CD4-positive, CD25-positive, alpha-beta regulatory T cell (primary cell): ENCODE measurements around the gene ASB10. TPM values are rescaled to one million over a fixed set of nuclear protein-coding genes. Genes with fewer than 3 reads are reported as not detected.

Experiments used
- ATAC-seq, 2 donors: fragments of 150-1000 bp; cut with Tn5 transposase; one replicate each; pipeline ENCODE4 v1.10.0; 2021; ENCODE audit warnings: low read depth in 2 of 2, moderate number of reproducible peaks in 2 of 2, moderate library complexity in 1 of 2
- DNase-seq, 3 donors: peaks; one replicate each; pipeline versions ENCODE4 v3.0.0 to v3.0.0-alpha.2; 2012 to 2022; ENCODE audit warnings: mixed read lengths in 1 of 3
- H3K27ac ChIP-seq: one replicate; pipeline ENCODE4 v1.7.0; 2013; ENCODE audit warnings: mild to moderate bottlenecking, low read length; ENCODE audit not compliant: insufficient read depth, poor library complexity, severe bottlenecking
- H3K27me3 ChIP-seq: one replicate; pipeline ENCODE4 v1.7.0; 2013; ENCODE audit warnings: low read length; ENCODE audit not compliant: control insufficient read depth, insufficient read depth
- H3K36me3 ChIP-seq: one replicate; pipeline ENCODE4 v1.7.0; 2013; ENCODE audit warnings: mild to moderate bottlenecking, low read length, moderate library complexity; ENCODE audit not compliant: control insufficient read depth, insufficient read depth
- H3K4me1 ChIP-seq: 2 replicates; pipeline ENCODE4 v1.7.0; 2013; ENCODE audit warnings: mild to moderate bottlenecking, low read length; ENCODE audit not compliant: insufficient read depth, control insufficient read depth, poor library complexity, severe bottlenecking
- H3K4me3 ChIP-seq: one replicate; pipeline ENCODE4 v1.7.0; 2013; ENCODE audit warnings: low read depth, mild to moderate bottlenecking, low read length, moderate library complexity
- H3K9me3 ChIP-seq, 2 experiments: 1 replicate in 1 of 2; 2 replicates in 1 of 2; pipeline ENCODE4 v1.7.0; 2013; ENCODE audit warnings: low read length in 2 of 2, mild to moderate bottlenecking in 1 of 2, moderate library complexity in 1 of 2; ENCODE audit not compliant: control insufficient read depth in 2 of 2
- H3K27ac Mint-ChIP-seq, 3 donors: one replicate each; pipeline ENCODE4 v1.8.0; 2020 to 2022; ENCODE audit warnings: mild to moderate bottlenecking in 3 of 3, mixed read lengths in 3 of 3, moderate library complexity in 2 of 3
- H3K27me3 Mint-ChIP-seq: one replicate; pipeline ENCODE4 v1.8.0; 2022; ENCODE audit warnings: mild to moderate bottlenecking, mixed read lengths
- H3K36me3 Mint-ChIP-seq: one replicate; pipeline ENCODE4 v1.8.0; 2020; ENCODE audit warnings: mixed read lengths
- H3K4me1 Mint-ChIP-seq, 4 donors: one replicate each; pipeline ENCODE4 v1.8.0; 2020 to 2022; ENCODE audit warnings: mixed read lengths in 4 of 4, mild to moderate bottlenecking in 1 of 4
- H3K4me3 Mint-ChIP-seq, 4 donors: one replicate each; pipeline ENCODE4 v1.8.0; 2020 to 2022; ENCODE audit warnings: mild to moderate bottlenecking in 4 of 4, mixed read lengths in 4 of 4, moderate library complexity in 3 of 4
- H3K9me3 Mint-ChIP-seq, 7 donors: one replicate each; pipeline ENCODE4 v1.8.0; 2020 to 2022; ENCODE audit warnings: mixed read lengths in 7 of 7, mild to moderate bottlenecking in 3 of 7, moderate library complexity in 2 of 7
- polyA plus RNA-seq, 4 donors: library from polyadenylated mRNA; unstranded; fragments of 300-500 nt; fragmentation: Illumina TruSeq; gene quantifications; one replicate each; pipeline ENCODE4 v1.2.3, GENCODE V29; 2021
- total RNA-seq: library from RNA; stranded (reverse); gene quantifications from one replicate; pipeline ENCODE4 v1.2.3, GENCODE V29; 2022

Gene ASB10
- total and polyA plus RNA-seq, 5 donors from 2014 or later = not detected

- DNase-seq (no peak), ATAC-seq (no peak)
- no peak overlapping the region for H3K4me3 ChIP-seq
- Mint-ChIP-seq H3K27ac (no peak overlapping the region), H3K4me3 (no peak overlapping the region), H3K36me3 (no peaks in the 10 kb centered on the region), H3K4me1 (no peaks in the 10 kb centered on the region), H3K27me3 (peaks cover 19% of the 10 kb centered on the region), H3K9me3 (no peaks in the 10 kb centered on the region)
- no peaks in the 10 kb centered on the region for H3K36me3 ChIP-seq
- no peaks in the 10 kb centered on the region for H3K27me3 ChIP-seq
- H3K9me3 ChIP-seq = no peaks in the 10 kb centered on the region
- no peaks in the 10 kb centered on the region for H3K4me1 ChIP-seq
- H3K27ac ChIP-seq = no peak overlapping the region
Observed at GRCh38 chr7:151179946-151180345, 7.1 kb downstream of the ASB10 start.

- Histone ChIP-seq H3K27me3 (no peaks in the 10 kb centered on the region), H3K36me3 (no peaks in the 10 kb centered on the region), H3K4me1 (no peaks in the 10 kb centered on the region), H3K4me3 (no peak overlapping the region), H3K9me3 (no peaks in the 10 kb centered on the region), H3K27ac (no peak overlapping the region)
- Mint-ChIP-seq H3K4me1 (no peaks in the 10 kb centered on the region), H3K36me3 (no peaks in the 10 kb centered on the region), H3K27me3 (peaks cover 19% of the 10 kb centered on the region), H3K27ac (peak overlapping the region in 1 of 3 donors; percentile 76), H3K9me3 (no peaks in the 10 kb centered on the region), H3K4me3 (no peak overlapping the region)
- DNase-seq = no peak
- ATAC-seq = no peak
Observed at GRCh38 chr7:151179287-151179860, 7.7 kb downstream of the ASB10 start.

- DNase-seq = no peak
- Mint-ChIP-seq H3K36me3 (no peaks in the 10 kb centered on the region), H3K4me3 (no peak overlapping the region), H3K27ac (peak overlapping the region in 1 of 3 donors; percentile 76), H3K9me3 (no peaks in the 10 kb centered on the region), H3K4me1 (no peaks in the 10 kb centered on the region), H3K27me3 (peaks cover 22% of the 10 kb centered on the region)
- no peak overlapping the region for H3K27ac ChIP-seq
- H3K4me3 ChIP-seq = no peak overlapping the region
- no peaks in the 10 kb centered on the region for H3K36me3 ChIP-seq
- H3K9me3 ChIP-seq = no peaks in the 10 kb centered on the region
- H3K27me3 ChIP-seq = no peaks in the 10 kb centered on the region
- no peak for ATAC-seq
- no peaks in the 10 kb centered on the region for H3K4me1 ChIP-seq
Observed at GRCh38 chr7:151178831-151179230, 8.2 kb downstream of the ASB10 start.

GRCh38 chr7:151178236-151178635 is 8.8 kb downstream of the ASB10 start:
- DNase-seq (no peak), ATAC-seq (no peak)
- no peak overlapping the region for H3K4me3 ChIP-seq
- H3K9me3 ChIP-seq = no peaks in the 10 kb centered on the region
- Mint-ChIP-seq H3K9me3 (no peaks in the 10 kb centered on the region), H3K4me1 (no peaks in the 10 kb centered on the region), H3K36me3 (no peaks in the 10 kb centered on the region), H3K27ac (no peak overlapping the region), H3K4me3 (no peak overlapping the region), H3K27me3 (peaks cover 22% of the 10 kb centered on the region)
- H3K27me3 ChIP-seq = no peaks in the 10 kb centered on the region
- no peaks in the 10 kb centered on the region for H3K36me3 ChIP-seq
- H3K27ac ChIP-seq = no peak overlapping the region
- H3K4me1 ChIP-seq = no peaks in the 10 kb centered on the region

GRCh38 chr7:151177310-151177709 is 9.7 kb downstream of the ASB10 start:
- no peak for DNase-seq
- H3K27me3 Mint-ChIP-seq = peaks cover 29% of the 10 kb centered on the region
- no peak for ATAC-seq

GRCh38 chr7:151176401-151176800 is 10.6 kb downstream of the ASB10 start:
- Histone ChIP-seq H3K36me3 (no peaks in the 10 kb centered on the region), H3K27me3 (no peaks in the 10 kb centered on the region), H3K9me3 (no peaks in the 10 kb centered on the region), H3K4me3 (no peak overlapping the region), H3K4me1 (peaks cover 5% of the 10 kb centered on the region), H3K27ac (no peak overlapping the region)
- H3K9me3 Mint-ChIP-seq = no peaks in the 10 kb centered on the region
- no peak for ATAC-seq
- H3K4me3 Mint-ChIP-seq = no peak overlapping the region
- H3K27ac Mint-ChIP-seq = peak overlapping the region in 1 of 3 donors; percentile 74
- peaks cover 8% of the 10 kb centered on the region for H3K36me3 Mint-ChIP-seq
- H3K27me3 Mint-ChIP-seq = peaks cover 37% of the 10 kb centered on the region
- H3K4me1 Mint-ChIP-seq = peaks cover 0 to 8% (median 7%) of the 10 kb centered on the region in 4 donors
- no peak for DNase-seq

More at GRCh38 chr7:151177310-151177709, 9.7 kb downstream of the ASB10 start:
- peaks cover 5% of the 10 kb centered on the region for H3K4me1 ChIP-seq
- H3K27ac ChIP-seq = no peak overlapping the region
- peaks cover 5% of the 10 kb centered on the region for H3K36me3 Mint-ChIP-seq
- H3K4me1 Mint-ChIP-seq = peaks cover 0 to 6% (median 6%) of the 10 kb centered on the region in 4 donors
- H3K9me3 ChIP-seq = no peaks in the 10 kb centered on the region
- H3K4me3 Mint-ChIP-seq = no peak overlapping the region
- no peak overlapping the region for H3K4me3 ChIP-seq
- H3K27ac Mint-ChIP-seq = no peak overlapping the region
- H3K36me3 ChIP-seq = no peaks in the 10 kb centered on the region
- no peaks in the 10 kb centered on the region for H3K27me3 ChIP-seq
- H3K9me3 Mint-ChIP-seq = no peaks in the 10 kb centered on the region

GRCh38 chr7:151175793-151176311 is 11.2 kb downstream of the ASB10 start:
- DNase-seq = no peak
- H3K36me3 ChIP-seq = no peaks in the 10 kb centered on the region
- H3K27me3 Mint-ChIP-seq = peaks cover 43% of the 10 kb centered on the region
- no peak overlapping the region for H3K4me3 Mint-ChIP-seq
- H3K27me3 ChIP-seq = peaks cover 4% of the 10 kb centered on the region
- H3K9me3 Mint-ChIP-seq = no peaks in the 10 kb centered on the region
- peaks cover 0 to 8% (median 7%) of the 10 kb centered on the region in 4 donors for H3K4me1 Mint-ChIP-seq
- no peak for ATAC-seq
- H3K9me3 ChIP-seq = no peaks in the 10 kb centered on the region
- H3K36me3 Mint-ChIP-seq = peaks cover 8% of the 10 kb centered on the region
- peaks cover 5% of the 10 kb centered on the region for H3K4me1 ChIP-seq
- no peak overlapping the region for H3K4me3 ChIP-seq
- H3K27ac Mint-ChIP-seq = no peak overlapping the region
- no peak overlapping the region for H3K27ac ChIP-seq
